GM12891 (cell line): ENCODE results near the gene GLRX3.

ENCODE experiments used
- POLR2A ChIP-seq: IDR thresholded peaks from 2 replicates; pipeline ENCODE4 v1.6.1; 2011; ENCODE audit warnings: low read depth, low read length, control low read depth
- POLR2AphosphoS5 ChIP-seq: IDR thresholded peaks from 2 replicates; pipeline ENCODE4 v1.6.1; 2011; ENCODE audit warnings: low read depth, low read length, control low read depth
- POU2F2 ChIP-seq: IDR thresholded peaks from 2 replicates; pipeline ENCODE4 v1.6.1; 2011; ENCODE audit warnings: low read depth, mild to moderate bottlenecking, control low read depth, low read length, moderate library complexity
- SPI1 ChIP-seq: IDR thresholded peaks from 2 replicates; pipeline ENCODE4 v1.6.1; 2011; ENCODE audit warnings: low read depth, low read length, control low read depth
- TAF1 ChIP-seq: IDR thresholded peaks from 2 replicates; pipeline ENCODE4 v1.6.1; 2011; ENCODE audit warnings: low read depth, low read length, control low read depth

- TF ChIP-seq POLR2AphosphoS5 (no peak), POLR2A (no peak), POU2F2 (no peak), TAF1 (no peak), SPI1 (no peak)
Measured at GRCh38 chr10:130196511-130197487, 60.6 kb downstream of the GLRX3 start.
